ENCODE measurements around the gene ESPNL. TPM values are rescaled to one million over a fixed set of nuclear protein-coding genes. Genes with fewer than 3 reads are reported as not detected.
A peak's percentile ranks its signal among the peaks of the same experiment; 100 is the strongest.

Gene ESPNL
- total RNA-seq, 2 experiments from 2014 or later, result not detected

DNA sequence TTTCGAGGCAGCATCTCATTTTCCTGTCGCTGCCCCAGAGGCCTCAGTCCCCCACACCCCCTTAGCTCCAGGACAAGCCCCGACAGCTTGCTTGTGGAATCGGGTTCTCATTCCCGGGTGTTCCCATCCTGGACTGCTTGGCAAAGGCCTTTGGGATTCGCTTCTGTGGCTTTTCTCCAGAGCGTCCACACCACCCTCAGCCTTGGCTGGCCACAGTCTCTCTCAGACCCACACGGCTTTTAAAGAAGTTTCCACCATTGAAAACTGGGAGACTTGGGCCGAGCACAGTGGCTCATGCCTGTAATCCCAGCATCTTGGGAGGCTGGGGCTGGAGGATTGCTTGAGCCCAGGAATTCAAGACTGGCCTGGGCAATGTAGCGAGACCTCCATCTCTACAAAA is 2.7 kb downstream of the ESPNL start:
- Mint-ChIP-seq H3K27me3 (no peaks in the 10 kb centered on the region), H3K27ac (no peak overlapping the region), H3K9me3 (no peaks in the 10 kb centered on the region), H3K36me3 (ENCODE audit: low read depth) (no peaks in the 10 kb centered on the region), H3K4me1 (ENCODE audit: low read depth) (no peaks in the 10 kb centered on the region), H3K4me3 (no peak overlapping the region)
- POLR2A ChIA-PET, result no interaction called here
- Histone ChIP-seq H3K4me1 (ENCODE audit: insufficient read depth, low read length) (no peaks in the 10 kb centered on the region), H3K27ac (ENCODE audit: low read depth in 1 of 2, low read length in 2 of 2) (no peak overlapping the region), H3K4me3 (ENCODE audit: low read length) (no peak overlapping the region), H3K9me3 (ENCODE audit: control insufficient read depth in 1 of 2, insufficient read depth in 1 of 2, low read length in 2 of 2) (peaks cover 0 to 4% of the 10 kb centered on the region in 2 experiments), H3K27me3 (ENCODE audit: control insufficient read depth in 1 of 2, insufficient read depth in 2 of 2, low read length in 2 of 2) (no peaks in the 10 kb centered on the region), H3K36me3 (ENCODE audit: insufficient read depth, low read length) (no peaks in the 10 kb centered on the region)
- CTCF ChIA-PET, result no interaction called here
- ATAC-seq (ENCODE audit: poor library complexity), result no peak
- TF ChIP-seq, protein P1, sequence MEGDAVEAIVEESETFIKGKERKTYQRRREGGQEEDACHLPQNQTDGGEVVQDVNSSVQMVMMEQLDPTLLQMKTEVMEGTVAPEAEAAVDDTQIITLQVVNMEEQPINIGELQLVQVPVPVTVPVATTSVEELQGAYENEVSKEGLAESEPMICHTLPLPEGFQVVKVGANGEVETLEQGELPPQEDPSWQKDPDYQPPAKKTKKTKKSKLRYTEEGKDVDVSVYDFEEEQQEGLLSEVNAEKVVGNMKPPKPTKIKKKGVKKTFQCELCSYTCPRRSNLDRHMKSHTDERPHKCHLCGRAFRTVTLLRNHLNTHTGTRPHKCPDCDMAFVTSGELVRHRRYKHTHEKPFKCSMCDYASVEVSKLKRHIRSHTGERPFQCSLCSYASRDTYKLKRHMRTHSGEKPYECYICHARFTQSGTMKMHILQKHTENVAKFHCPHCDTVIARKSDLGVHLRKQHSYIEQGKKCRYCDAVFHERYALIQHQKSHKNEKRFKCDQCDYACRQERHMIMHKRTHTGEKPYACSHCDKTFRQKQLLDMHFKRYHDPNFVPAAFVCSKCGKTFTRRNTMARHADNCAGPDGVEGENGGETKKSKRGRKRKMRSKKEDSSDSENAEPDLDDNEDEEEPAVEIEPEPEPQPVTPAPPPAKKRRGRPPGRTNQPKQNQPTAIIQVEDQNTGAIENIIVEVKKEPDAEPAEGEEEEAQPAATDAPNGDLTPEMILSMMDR (IDR thresholded peaks at IDR 0.05), result no peak
- no peak for DNase-seq
- intact Hi-C loops (cut with DNase I, micrococcal nuclease), result no loop called here

DNA sequence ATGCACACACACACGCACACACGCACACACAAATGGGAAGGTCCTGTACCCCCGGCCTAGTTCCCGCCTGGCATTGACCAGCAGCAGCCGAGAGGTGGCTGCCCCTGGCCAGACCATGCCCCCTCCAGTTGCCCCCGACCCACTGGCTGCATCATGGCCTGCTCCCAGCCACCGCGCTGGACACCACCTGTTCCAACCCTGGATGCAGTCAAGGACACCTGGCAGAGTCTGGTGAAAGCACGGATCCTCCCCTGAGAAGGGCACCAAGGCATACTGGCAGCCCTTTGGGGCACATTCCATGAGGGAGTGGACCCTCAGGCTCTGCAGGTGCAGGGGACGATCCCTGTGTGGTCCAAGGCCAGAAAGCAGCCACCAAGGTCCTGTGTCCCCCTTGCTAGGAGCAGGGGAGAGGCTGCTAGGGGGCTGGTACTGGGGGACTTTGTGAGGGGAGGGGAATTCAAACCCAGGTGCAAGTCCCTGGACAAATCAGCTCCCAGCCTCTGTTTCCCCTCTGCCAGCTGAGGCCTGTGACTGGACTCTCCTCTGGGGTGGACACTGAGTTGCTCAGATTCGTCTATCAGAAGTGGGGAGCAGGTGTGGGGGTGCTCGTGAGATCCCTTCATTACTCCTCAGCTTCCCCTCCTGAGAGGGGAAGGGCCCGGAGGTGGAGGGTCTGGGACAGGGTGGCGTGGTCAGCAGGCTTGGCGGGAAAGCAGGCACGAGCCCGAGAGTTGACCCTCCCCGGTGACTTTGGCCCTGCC is 3.5 kb downstream of the ESPNL start:
- intact Hi-C loops (cut with DNase I, micrococcal nuclease), result no loop called here
- Mint-ChIP-seq H3K27me3 (no peaks in the 10 kb centered on the region), H3K4me3 (no peak overlapping the region), H3K9me3 (no peaks in the 10 kb centered on the region), H3K27ac (no peak overlapping the region), H3K4me1 (ENCODE audit: low read depth) (no peaks in the 10 kb centered on the region), H3K36me3 (ENCODE audit: low read depth) (no peaks in the 10 kb centered on the region)
- H3K27me3 ChIP-seq (ENCODE audit: control insufficient read depth in 1 of 2, insufficient read depth in 2 of 2, low read length in 2 of 2), result no peaks in the 10 kb centered on the region
- no peak overlapping the region for H3K4me3 ChIP-seq (ENCODE audit: low read length)
- H3K27ac ChIP-seq (ENCODE audit: low read depth in 1 of 2, low read length in 2 of 2), result no peak overlapping the region
- no peak for ATAC-seq (ENCODE audit: poor library complexity)
- CTCF ChIA-PET, result no interaction called here
- peaks cover under 1% of the 10 kb centered on the region for H3K4me1 ChIP-seq (ENCODE audit: insufficient read depth, low read length)
- no peaks in the 10 kb centered on the region for H3K9me3 ChIP-seq (ENCODE audit: control insufficient read depth in 1 of 2, insufficient read depth in 1 of 2, low read length in 2 of 2)
- POLR2A ChIA-PET, result no interaction called here
- TF ChIP-seq, protein P1 (IDR thresholded peaks at IDR 0.05), result no peak
- no peaks in the 10 kb centered on the region for H3K36me3 ChIP-seq (ENCODE audit: insufficient read depth, low read length)
- DNase-seq, result peak in 2 of 14 experiments; percentile 9 to 28

DNA sequence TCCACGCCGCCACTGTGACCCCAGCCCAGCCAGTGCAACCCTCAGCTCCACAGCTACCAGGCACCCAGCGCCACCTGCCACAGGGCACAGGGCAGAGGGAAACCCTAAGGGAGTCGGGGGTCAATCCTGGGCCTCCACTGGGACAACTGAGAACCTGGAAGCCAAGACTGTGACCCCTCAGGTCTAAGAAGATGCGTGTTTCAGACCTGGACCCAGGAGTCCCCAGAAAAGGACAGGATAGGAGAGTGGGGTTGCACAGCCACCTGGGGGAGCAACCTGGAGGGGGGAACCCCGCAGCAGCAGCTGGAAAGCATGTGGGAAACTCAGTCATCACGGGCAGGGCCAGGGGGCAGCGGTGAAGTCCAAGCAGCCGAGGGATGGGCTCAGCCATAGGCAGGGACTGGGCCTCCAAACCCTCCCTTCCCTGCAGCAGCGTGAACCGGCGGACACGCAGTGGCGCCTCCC is 4.1 kb downstream of the ESPNL start:
- H3K27me3 Mint-ChIP-seq, result no peaks in the 10 kb centered on the region
- TF ChIP-seq, protein P1 (IDR thresholded peaks at IDR 0.05), result no peak
- ChIA-PET POLR2A (no interaction called here), CTCF (no interaction called here)
- H3K4me1 Mint-ChIP-seq (ENCODE audit: low read depth), result peaks cover 3% of the 10 kb centered on the region
- Histone ChIP-seq H3K4me3 (ENCODE audit: low read length) (no peak overlapping the region), H3K27ac (ENCODE audit: low read depth in 1 of 2, low read length in 2 of 2) (no peak overlapping the region), H3K27me3 (ENCODE audit: control insufficient read depth in 1 of 2, insufficient read depth in 2 of 2, low read length in 2 of 2) (no peaks in the 10 kb centered on the region), H3K9me3 (ENCODE audit: control insufficient read depth in 1 of 2, insufficient read depth in 1 of 2, low read length in 2 of 2) (no peaks in the 10 kb centered on the region), H3K4me1 (ENCODE audit: insufficient read depth, low read length) (peaks cover 5% of the 10 kb centered on the region), H3K36me3 (ENCODE audit: insufficient read depth, low read length) (no peaks in the 10 kb centered on the region)
- H3K27ac Mint-ChIP-seq, result no peak overlapping the region
- intact Hi-C loops (cut with DNase I, micrococcal nuclease), result no loop called here
- no peak overlapping the region for H3K4me3 Mint-ChIP-seq
- no peaks in the 10 kb centered on the region for H3K9me3 Mint-ChIP-seq
- no peaks in the 10 kb centered on the region for H3K36me3 Mint-ChIP-seq (ENCODE audit: low read depth)
- DNase-seq, result no peak
- ATAC-seq (ENCODE audit: poor library complexity), result no peak
